ENCODE results near the gene PM20D2. TPM values are rescaled to one million over a fixed set of nuclear protein-coding genes. Genes with fewer than 3 reads are reported as not detected.

PM20D2 gene
- total and polyA plus RNA-seq, 12 donors = 1.8 to 10.0 (median 5.7) TPM

DNA sequence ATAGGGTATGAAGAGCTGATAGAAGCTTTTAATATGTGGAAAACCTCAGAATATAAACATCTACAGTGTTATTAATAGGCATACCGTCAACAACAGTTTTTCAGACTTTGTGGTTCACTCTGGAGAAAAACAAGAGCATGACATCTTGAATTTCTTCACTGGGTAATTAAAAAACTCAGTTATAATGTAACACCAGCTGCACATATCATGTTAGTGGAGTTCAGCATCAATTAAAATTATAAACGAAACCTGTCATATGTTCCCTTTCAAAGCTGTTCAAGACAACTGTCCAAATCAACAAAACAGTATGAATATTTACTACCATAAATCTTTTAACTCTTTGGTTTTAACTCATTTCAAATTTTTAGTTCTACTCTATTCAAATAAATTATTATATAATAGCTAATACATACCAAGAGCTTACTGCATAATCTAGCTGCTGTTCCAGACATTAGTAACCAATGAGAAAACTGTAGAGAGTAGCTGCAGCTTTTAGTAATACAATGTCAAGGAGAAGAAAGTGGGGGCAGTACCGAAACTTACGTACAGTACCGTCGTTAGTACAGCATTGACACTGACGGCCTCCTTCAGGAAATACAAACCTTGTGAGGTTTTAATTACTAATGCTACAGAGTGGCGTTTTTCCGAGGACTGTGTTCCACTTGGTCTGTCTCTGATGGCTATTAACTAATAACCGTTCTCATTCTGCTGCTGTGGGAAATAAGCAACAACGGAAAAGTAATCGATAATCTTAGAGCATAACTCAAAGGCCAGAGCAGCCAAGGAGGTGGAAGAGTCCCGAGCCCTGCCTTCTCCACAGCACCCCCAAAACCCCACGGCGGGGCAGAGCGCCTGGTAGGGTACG is 532 bp upstream of the PM20D2 start:
- Histone ChIP-seq H3K4me1 (replicated peaks in 1 of 2) (peaks cover 3 to 6% of the 10 kb centered on the region in 2 donors), H3K27ac (peak overlapping the region in 4 of 5 donors; percentile 44 to 78 (median 56)), H3K27me3 (no peaks in the 10 kb centered on the region), H3K4me3 (peak overlapping the region; percentile 15 to 75 (median 49)), H3K36me3 (replicated peaks in 1 of 2) (no peaks in the 10 kb centered on the region), H3K9me3 (replicated peaks in 1 of 3) (no peaks in the 10 kb centered on the region)
- intact Hi-C loops (cut with DNase I) = no loop called here
- peak in 1 of 7 donors; percentile 12 for DNase-seq
- 6 to 8% (median 7%) methylated on average over 12 to 17 of the region's 17 CpGs for WGBS, 4 donors
- TF ChIP-seq, protein P1, sequence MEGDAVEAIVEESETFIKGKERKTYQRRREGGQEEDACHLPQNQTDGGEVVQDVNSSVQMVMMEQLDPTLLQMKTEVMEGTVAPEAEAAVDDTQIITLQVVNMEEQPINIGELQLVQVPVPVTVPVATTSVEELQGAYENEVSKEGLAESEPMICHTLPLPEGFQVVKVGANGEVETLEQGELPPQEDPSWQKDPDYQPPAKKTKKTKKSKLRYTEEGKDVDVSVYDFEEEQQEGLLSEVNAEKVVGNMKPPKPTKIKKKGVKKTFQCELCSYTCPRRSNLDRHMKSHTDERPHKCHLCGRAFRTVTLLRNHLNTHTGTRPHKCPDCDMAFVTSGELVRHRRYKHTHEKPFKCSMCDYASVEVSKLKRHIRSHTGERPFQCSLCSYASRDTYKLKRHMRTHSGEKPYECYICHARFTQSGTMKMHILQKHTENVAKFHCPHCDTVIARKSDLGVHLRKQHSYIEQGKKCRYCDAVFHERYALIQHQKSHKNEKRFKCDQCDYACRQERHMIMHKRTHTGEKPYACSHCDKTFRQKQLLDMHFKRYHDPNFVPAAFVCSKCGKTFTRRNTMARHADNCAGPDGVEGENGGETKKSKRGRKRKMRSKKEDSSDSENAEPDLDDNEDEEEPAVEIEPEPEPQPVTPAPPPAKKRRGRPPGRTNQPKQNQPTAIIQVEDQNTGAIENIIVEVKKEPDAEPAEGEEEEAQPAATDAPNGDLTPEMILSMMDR (IDR thresholded peaks at IDR 0.05) = no peak
- TF ChIP-seq POLR2A (IDR thresholded peaks at IDR 0.05) = no peak

DNA sequence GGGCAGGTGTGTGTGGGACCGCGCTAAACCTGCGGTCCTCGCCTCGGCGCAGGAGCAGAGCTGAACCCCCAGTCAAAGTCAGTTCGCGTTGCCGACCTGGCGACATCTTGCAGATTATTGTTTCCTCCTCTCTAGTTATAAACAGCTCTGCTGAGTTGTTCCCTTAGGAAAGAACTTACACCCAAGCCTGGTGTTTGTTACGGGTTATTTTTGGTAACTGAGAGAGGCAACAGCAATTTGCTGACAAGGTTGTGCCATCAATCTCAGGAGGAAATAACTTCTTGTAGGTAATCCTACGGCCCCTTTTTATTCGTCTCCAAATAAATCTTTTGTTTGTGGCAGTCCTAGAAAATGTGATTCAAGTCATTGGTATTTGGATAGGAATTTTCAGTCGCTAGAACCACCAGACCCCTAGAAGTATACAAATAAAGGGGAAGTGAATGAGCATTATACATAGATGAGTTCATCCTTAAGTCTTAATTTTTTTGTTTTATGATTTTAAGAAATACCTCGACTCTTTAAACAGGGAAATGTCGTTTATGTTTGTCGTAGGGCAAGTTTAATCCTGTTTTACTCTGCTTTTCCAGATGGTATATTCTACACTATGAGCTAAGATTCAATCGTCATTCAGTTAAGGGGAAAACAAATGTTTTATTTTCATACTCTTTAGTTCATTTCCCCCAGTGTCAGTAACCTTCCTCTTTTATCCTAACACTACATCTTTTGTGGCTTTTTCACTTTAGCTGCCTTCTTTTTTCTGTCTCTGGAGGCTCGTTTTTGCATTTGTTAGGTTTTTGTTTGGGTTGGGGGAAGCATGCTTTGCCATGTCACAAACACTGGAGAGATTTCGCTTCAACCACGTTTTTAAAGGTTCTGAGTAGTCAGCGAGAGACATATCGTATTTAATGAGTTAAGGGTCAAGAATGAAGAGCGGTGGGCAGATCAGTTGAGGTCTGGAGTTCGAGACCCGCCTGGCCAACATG is 1.2 kb downstream of the PM20D2 start:
- no peak for TF ChIP-seq POLR2A (IDR thresholded peaks at IDR 0.05)
- TF ChIP-seq, protein P1 (IDR thresholded peaks at IDR 0.05) = no peak
- intact Hi-C loops (cut with DNase I) = no loop called here
- WGBS, 4 donors = 36 to 42% (median 38%) methylated on average over 24 to 26 of the region's 26 CpGs
- peak in 2 of 7 donors; percentile 5 to 16 for DNase-seq
- no peaks in the 10 kb centered on the region for H3K9me3 ChIP-seq (replicated peaks in 1 of 3)
- peak overlapping the region in 3 of 5 donors; percentile 51 to 78 (median 62) for H3K27ac ChIP-seq
- peaks cover 3 to 6% of the 10 kb centered on the region in 2 donors for H3K4me1 ChIP-seq (replicated peaks in 1 of 2)
- H3K36me3 ChIP-seq (replicated peaks in 1 of 2) = no peaks in the 10 kb centered on the region
- H3K4me3 ChIP-seq = peak overlapping the region; percentile 35 to 75 (median 56)
- H3K27me3 ChIP-seq = no peaks in the 10 kb centered on the region

DNA sequence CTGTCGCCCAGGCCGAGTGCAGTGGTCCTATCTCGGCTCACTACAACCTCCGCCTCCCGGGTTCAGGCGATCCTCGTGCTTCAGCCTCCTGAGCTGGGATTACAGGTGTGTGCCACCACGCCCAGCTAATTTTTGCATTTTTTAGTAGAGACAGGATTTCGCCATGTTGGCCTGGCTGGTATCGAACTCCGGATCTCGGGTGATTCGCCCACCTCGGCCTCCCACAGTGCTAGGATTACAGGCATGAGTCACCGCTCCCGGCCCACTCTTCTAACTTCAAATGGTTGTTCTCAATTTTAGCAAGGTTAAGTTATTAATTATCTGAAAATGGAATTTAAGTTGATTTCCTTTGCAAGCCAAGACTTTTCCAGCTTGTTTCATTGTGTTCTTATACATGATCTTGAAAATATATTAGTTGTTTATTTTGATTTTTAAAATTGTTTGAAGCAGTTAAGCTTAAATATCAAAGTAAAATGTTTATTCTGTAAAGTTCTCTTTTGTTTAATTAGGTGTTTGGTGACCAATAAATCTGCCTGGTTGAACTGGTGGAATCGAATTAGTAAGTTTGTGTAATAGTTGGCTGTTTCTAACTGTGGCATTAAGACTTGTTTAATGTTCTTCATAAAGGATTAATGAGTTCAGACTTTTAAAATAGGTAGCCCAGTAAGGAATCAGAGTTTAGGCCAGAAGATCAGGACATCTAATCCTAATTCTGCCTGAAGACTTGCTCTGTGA is 2.3 kb downstream of the PM20D2 start:
- Histone ChIP-seq H3K36me3 (replicated peaks in 1 of 2) (no peaks in the 10 kb centered on the region), H3K27me3 (no peaks in the 10 kb centered on the region), H3K9me3 (replicated peaks in 1 of 3) (no peaks in the 10 kb centered on the region), H3K4me3 (no peak overlapping the region), H3K4me1 (replicated peaks in 1 of 2) (peaks cover 3 to 6% of the 10 kb centered on the region in 2 donors), H3K27ac (no peak overlapping the region)
- intact Hi-C loops (cut with DNase I) = no loop called here
- WGBS, 4 donors = 91 to 93% (median 93%) methylated on average over 17 of the region's 17 CpGs
- no peak for TF ChIP-seq POLR2A (IDR thresholded peaks at IDR 0.05)
- TF ChIP-seq, protein P1 (IDR thresholded peaks at IDR 0.05) = no peak
- DNase-seq = no peak
